Measurements from ENCODE around the gene HOXD12. TPM values are rescaled to one million over a fixed set of nuclear protein-coding genes. Genes with fewer than 3 reads are reported as not detected.
A peak's percentile ranks its signal among the peaks of the same experiment; 100 is the strongest.

HOXD12 gene
- total RNA-seq, 2 donors from 2014 or later: 0.36 TPM; not detected in 1

DNA sequence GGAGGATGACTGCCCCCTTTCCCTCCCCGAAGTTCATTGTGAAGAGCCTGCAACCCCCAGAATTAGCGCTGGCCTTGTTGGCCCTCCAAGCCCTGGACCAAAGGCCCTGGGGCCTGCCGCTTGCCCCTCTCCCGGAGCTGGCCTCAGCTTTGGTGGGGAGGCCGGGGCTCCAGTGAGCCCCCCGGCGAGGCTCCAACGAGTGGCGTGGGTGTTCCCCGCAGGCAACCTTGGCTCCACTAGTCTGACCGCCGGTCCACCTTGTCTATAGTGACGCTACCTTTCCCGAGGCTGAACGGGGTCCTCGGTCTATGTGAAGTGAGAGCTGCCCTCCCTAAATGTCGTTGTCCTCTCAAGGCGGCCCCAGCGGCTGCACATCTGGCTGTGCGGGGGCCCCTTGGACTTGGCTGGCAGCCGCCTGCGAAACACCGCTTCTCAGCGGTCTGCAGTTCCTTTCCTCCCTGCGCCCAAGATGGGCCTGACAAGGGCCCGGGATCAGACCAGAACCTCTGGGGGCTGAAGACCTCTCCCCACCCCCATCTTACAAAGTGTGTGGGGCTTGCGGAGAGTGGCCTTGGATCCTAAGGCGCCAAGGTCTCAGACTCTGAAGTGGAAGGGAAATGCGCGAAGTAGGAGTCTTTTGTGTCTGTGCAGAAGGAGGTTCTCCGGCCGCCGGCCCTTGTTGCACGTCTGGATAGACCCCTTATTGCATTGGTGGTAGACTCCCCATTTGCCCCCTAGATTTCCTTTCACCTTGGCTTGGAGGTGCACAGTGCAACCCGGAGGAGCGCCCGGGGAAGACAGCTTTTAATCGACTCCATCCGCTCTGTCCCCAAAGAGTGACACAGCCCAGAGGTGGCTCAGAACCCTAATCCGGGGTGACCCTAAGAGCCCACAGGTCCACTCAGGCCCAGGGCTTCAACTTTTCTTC is 13.0 kb downstream of the HOXD12 start:
- no peak for DNase-seq (ENCODE audit: low spot score)

DNA sequence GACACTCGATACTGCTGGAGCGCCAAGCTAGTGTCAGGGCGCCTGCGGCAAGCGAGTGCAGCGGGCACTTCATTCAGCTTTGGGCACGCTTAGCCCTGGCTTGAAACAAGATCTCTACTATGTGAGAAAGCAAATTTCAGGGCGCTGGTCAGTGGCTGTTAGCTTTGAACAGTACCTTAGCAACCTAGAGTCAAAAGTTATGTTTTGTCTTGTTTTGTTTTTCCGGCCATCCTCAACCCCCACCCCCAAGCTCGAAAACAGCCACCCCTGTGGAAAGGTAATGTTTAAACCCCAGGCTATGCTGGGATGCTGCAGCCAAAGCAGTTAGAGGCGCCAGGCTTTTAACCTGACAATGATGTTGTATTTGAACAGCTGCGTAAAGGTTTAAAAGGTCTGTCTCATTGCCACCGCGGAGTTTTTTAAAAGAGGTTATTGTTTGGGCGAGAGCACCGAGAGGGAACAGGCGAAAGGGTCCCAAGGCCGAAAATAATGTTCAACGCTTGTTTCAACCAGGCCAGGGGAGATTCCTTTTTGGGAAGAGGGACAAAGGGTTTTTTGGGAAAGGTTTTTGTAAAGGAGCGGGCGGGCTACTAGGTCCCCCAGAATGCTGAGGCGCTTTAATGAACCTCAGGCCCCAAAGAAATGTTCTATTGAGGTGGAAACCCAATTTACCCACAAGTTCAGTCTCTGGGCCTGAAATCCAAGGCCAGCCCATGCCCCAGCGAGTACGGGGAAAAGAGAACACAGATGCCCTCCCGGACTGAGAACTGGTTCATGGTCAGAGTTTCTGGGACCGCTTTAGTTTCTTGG is 14.7 kb downstream of the HOXD12 start:
- Histone ChIP-seq H3K4me3 (peak overlapping the region in 1 of 2 donors; percentile 10), H3K36me3 (no peaks in the 10 kb centered on the region), H3K4me1 (replicated peaks) (no peaks in the 10 kb centered on the region), H3K27ac (peak overlapping the region; percentile 42 to 56), H3K9me3 (no peaks in the 10 kb centered on the region), H3K27me3 (replicated peaks; ENCODE audit: insufficient read depth) (peaks cover 17% of the 10 kb centered on the region)
- DNase-seq (ENCODE audit: low spot score): no peak
- WGBS: 48% methylated on average over 26 of the region's 26 CpGs
- TF ChIP-seq POLR2AphosphoS5 (IDR thresholded peaks at IDR 0.05) (no peak), POLR2A (IDR thresholded peaks at IDR 0.05) (no peak)
- TF ChIP-seq, protein P1, sequence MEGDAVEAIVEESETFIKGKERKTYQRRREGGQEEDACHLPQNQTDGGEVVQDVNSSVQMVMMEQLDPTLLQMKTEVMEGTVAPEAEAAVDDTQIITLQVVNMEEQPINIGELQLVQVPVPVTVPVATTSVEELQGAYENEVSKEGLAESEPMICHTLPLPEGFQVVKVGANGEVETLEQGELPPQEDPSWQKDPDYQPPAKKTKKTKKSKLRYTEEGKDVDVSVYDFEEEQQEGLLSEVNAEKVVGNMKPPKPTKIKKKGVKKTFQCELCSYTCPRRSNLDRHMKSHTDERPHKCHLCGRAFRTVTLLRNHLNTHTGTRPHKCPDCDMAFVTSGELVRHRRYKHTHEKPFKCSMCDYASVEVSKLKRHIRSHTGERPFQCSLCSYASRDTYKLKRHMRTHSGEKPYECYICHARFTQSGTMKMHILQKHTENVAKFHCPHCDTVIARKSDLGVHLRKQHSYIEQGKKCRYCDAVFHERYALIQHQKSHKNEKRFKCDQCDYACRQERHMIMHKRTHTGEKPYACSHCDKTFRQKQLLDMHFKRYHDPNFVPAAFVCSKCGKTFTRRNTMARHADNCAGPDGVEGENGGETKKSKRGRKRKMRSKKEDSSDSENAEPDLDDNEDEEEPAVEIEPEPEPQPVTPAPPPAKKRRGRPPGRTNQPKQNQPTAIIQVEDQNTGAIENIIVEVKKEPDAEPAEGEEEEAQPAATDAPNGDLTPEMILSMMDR (IDR thresholded peaks at IDR 0.05): no peak
- intact Hi-C loops (cut with DNase I): no loop called here

More for the DNA sequence above, 13.0 kb downstream of the HOXD12 start:
- Histone ChIP-seq H3K4me3 (peak overlapping the region; percentile 1 to 8), H3K27ac (peak overlapping the region; percentile 6 to 15), H3K27me3 (replicated peaks; ENCODE audit: insufficient read depth) (peaks cover 13% of the 10 kb centered on the region), H3K9me3 (no peaks in the 10 kb centered on the region), H3K4me1 (replicated peaks) (no peaks in the 10 kb centered on the region), H3K36me3 (no peaks in the 10 kb centered on the region)
- intact Hi-C loops (cut with DNase I): no loop called here
- TF ChIP-seq, protein P1 (IDR thresholded peaks at IDR 0.05): no peak
- TF ChIP-seq POLR2AphosphoS5 (IDR thresholded peaks at IDR 0.05) (no peak), POLR2A (IDR thresholded peaks at IDR 0.05) (no peak)
- WGBS: 37% methylated on average over 37 of the region's 40 CpGs

DNA sequence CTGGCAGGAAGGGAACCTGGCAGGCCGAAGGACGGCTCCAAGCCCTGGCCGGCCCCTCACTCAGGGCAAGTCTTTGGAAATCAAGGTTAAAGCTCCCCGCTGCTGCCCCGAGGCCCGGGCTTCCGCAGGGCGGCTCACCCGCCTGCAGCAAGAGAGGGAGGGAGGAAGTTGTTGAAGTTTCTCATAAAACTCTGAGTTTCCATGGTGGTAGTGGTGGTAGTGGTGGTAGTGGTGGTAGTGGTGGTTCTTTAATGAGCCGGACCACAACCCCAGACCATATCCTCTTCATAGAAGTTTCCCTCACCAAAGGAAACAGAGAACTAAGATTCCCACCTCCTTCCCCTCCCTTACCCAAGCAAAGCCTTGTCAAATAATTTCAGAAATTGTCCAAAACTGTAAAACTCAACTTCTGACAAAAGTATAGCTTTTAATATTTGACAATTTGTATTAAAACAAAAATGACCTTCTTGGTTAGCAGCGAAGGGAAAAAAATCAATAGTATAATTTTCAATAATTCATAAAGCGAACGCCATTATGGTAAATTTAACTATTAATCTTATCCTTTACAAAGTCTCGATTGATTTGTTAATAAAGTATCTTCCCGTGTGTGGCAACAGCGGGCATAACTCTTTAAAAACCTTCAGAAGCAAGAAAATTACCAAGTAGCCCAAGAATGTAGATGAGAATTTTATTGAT is 15.5 kb downstream of the HOXD12 start:
- H3K27me3 ChIP-seq (replicated peaks; ENCODE audit: insufficient read depth): peaks cover 12% of the 10 kb centered on the region
- no peaks in the 10 kb centered on the region for H3K9me3 ChIP-seq
- no peak overlapping the region for H3K4me3 ChIP-seq
- 60% methylated on average over 16 of the region's 16 CpGs for WGBS
- H3K36me3 ChIP-seq: no peaks in the 10 kb centered on the region
- no peaks in the 10 kb centered on the region for H3K4me1 ChIP-seq (replicated peaks)
- no peak for TF ChIP-seq POLR2AphosphoS5 (IDR thresholded peaks at IDR 0.05)
- TF ChIP-seq POLR2A (IDR thresholded peaks at IDR 0.05): no peak
- TF ChIP-seq, protein P1 (IDR thresholded peaks at IDR 0.05): no peak
- intact Hi-C loops (cut with DNase I): no loop called here
- peak overlapping the region; percentile 42 to 56 for H3K27ac ChIP-seq
- no peak for DNase-seq (ENCODE audit: low spot score)

DNA sequence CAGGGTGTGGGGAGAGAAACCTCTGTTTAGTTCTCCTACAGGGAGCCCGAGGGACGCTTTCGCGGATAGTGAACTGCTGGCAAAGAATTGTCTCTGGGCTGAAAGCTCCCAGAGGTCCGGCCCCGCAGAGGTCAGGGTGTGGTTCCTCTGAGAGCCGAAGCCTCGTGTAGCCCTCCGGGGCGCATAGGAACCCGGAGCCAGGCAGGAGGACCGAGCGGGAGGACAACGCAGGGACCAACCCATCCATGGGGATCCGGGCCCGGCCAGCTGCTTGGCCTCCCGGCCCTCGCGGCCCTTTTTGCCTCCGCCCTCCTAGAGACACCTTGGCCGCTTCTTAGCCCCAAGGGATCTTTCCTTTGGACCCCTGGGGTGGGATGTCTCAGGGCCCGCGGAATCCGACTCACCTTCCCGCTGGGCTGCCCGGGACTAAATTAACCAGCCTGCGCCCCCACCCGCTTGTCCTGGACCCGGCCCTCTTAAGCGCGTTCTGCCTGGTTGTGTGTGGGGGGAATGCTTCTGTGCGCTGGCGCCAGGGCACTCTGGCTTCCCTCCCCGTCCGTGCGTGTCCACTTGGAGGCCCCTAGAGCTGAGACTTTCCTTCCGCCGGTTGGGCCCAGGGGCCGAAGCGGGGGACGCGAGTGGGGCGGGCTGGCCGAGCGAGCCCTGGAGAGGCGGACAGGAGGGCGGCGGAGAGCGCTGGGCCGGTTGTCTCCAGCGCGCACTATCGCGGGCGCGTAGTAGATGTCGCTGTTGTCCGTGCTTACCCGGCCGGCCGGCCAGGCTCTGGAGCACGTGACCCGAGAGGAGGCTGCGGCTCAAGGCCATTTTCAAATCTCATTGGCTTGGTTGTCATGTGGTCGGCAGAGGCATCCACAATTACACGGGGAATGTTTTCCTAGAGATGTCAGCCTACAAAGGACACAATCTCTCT is 16.6 kb downstream of the HOXD12 start, which contains the start of gene HOXD10:
HOXD10 (plus strand) TSS at position 896 of the 931 bp plus-strand sequence. CDS start 56 bp downstream, outside the sequence.
- H3K9me3 ChIP-seq: no peaks in the 10 kb centered on the region
- peaks cover 12% of the 10 kb centered on the region for H3K27me3 ChIP-seq (replicated peaks; ENCODE audit: insufficient read depth)
- no peaks in the 10 kb centered on the region for H3K4me1 ChIP-seq (replicated peaks)
- peak within 1 kb of the TSS; percentile 47 to 60 for H3K27ac ChIP-seq
- intact Hi-C loops (cut with DNase I): no loop called here
- H3K36me3 ChIP-seq: no peaks in the 10 kb centered on the region
- 31% methylated on average over 66 of the region's 66 CpGs for WGBS
- TF ChIP-seq POLR2A (IDR thresholded peaks at IDR 0.05): peak; percentile 45
- TF ChIP-seq POLR2AphosphoS5 (IDR thresholded peaks at IDR 0.05): peak; percentile 81
- TF ChIP-seq, protein P1 (IDR thresholded peaks at IDR 0.05): peak in 2 of 4 experiments; percentile 47 to 56
- DNase-seq (ENCODE audit: low spot score): peak; percentile 66
- H3K4me3 ChIP-seq: peak within 1 kb of the TSS in 1 of 2 donors; percentile 13

Measured in prostate gland (tissue), 2 donors.